ENCODE data around the gene CAPN15.

Gene CAPN15

GRCh38 chr16:516301-516700 lies 11.2 kb upstream of the CAPN15 start:
- Mint-ChIP-seq H3K4me3 (no peak overlapping the region), H3K9me3 (no peaks in the 10 kb centered on the region), H3K27ac (no peak overlapping the region), H3K36me3 (ENCODE audit: low read depth) (peaks cover 2% of the 10 kb centered on the region), H3K27me3 (ENCODE audit: low read depth) (no peaks in the 10 kb centered on the region), H3K4me1 (ENCODE audit: low read depth) (no peaks in the 10 kb centered on the region)

GRCh38 chr16:518858-519257 lies 8.7 kb upstream of the CAPN15 start:
- Mint-ChIP-seq H3K36me3 (ENCODE audit: low read depth) (peaks cover 2% of the 10 kb centered on the region), H3K27ac (no peak overlapping the region), H3K9me3 (no peaks in the 10 kb centered on the region), H3K27me3 (ENCODE audit: low read depth) (no peaks in the 10 kb centered on the region), H3K4me1 (ENCODE audit: low read depth) (no peaks in the 10 kb centered on the region), H3K4me3 (no peak overlapping the region)

- Mint-ChIP-seq H3K27me3 (ENCODE audit: low read depth) (no peaks in the 10 kb centered on the region), H3K4me3 (no peak overlapping the region), H3K4me1 (ENCODE audit: low read depth) (no peaks in the 10 kb centered on the region), H3K27ac (no peak overlapping the region), H3K9me3 (no peaks in the 10 kb centered on the region), H3K36me3 (ENCODE audit: low read depth) (peaks cover 2% of the 10 kb centered on the region)
Measured at GRCh38 chr16:519425-519824, 8.1 kb upstream of the CAPN15 start.

- Mint-ChIP-seq H3K4me1 (ENCODE audit: low read depth) (no peaks in the 10 kb centered on the region), H3K4me3 (no peak overlapping the region), H3K27ac (no peak overlapping the region)
Measured at GRCh38 chr16:519841-520687, 7.4 kb upstream of the CAPN15 start.

GRCh38 chr16:520847-521246 lies 6.7 kb upstream of the CAPN15 start:
- Mint-ChIP-seq H3K9me3 (no peaks in the 10 kb centered on the region), H3K27ac (no peak overlapping the region), H3K36me3 (ENCODE audit: low read depth) (peaks cover 4% of the 10 kb centered on the region), H3K4me1 (ENCODE audit: low read depth) (peaks cover 7% of the 10 kb centered on the region), H3K27me3 (ENCODE audit: low read depth) (no peaks in the 10 kb centered on the region), H3K4me3 (no peak overlapping the region)

More at GRCh38 chr16:519841-520687, 7.4 kb upstream of the CAPN15 start:
- Mint-ChIP-seq H3K36me3 (ENCODE audit: low read depth) (no peaks in the 10 kb centered on the region), H3K27me3 (ENCODE audit: low read depth) (no peaks in the 10 kb centered on the region), H3K9me3 (no peaks in the 10 kb centered on the region)

- Mint-ChIP-seq H3K27me3 (ENCODE audit: low read depth) (no peaks in the 10 kb centered on the region), H3K36me3 (ENCODE audit: low read depth) (peaks cover 4% of the 10 kb centered on the region), H3K9me3 (no peaks in the 10 kb centered on the region)
Measured at GRCh38 chr16:521381-522210, 5.9 kb upstream of the CAPN15 start.

GRCh38 chr16:522320-523096 lies 5.0 kb upstream of the CAPN15 start:
- Mint-ChIP-seq H3K27ac (no peak overlapping the region), H3K36me3 (ENCODE audit: low read depth) (peaks cover 4% of the 10 kb centered on the region), H3K9me3 (no peaks in the 10 kb centered on the region), H3K27me3 (ENCODE audit: low read depth) (no peaks in the 10 kb centered on the region), H3K4me3 (no peak overlapping the region), H3K4me1 (ENCODE audit: low read depth) (peaks cover 10% of the 10 kb centered on the region)

More at GRCh38 chr16:521381-522210, 5.9 kb upstream of the CAPN15 start:
- H3K4me1 Mint-ChIP-seq (ENCODE audit: low read depth) = peaks cover 9% of the 10 kb centered on the region
- no peak overlapping the region for H3K4me3 Mint-ChIP-seq
- H3K27ac Mint-ChIP-seq = no peak overlapping the region

- Mint-ChIP-seq H3K27me3 (ENCODE audit: low read depth) (no peaks in the 10 kb centered on the region), H3K9me3 (no peaks in the 10 kb centered on the region), H3K4me1 (ENCODE audit: low read depth) (peaks cover 10% of the 10 kb centered on the region), H3K27ac (no peak overlapping the region), H3K4me3 (no peak overlapping the region), H3K36me3 (ENCODE audit: low read depth) (peaks cover 4% of the 10 kb centered on the region)
Measured at GRCh38 chr16:523097-523741, 4.3 kb upstream of the CAPN15 start.

GRCh38 chr16:524274-525040 lies 3.1 kb upstream of the CAPN15 start:
- no peak overlapping the region for H3K27ac Mint-ChIP-seq
- peaks cover 20% of the 10 kb centered on the region for H3K4me1 Mint-ChIP-seq (ENCODE audit: low read depth)
- H3K9me3 Mint-ChIP-seq = no peaks in the 10 kb centered on the region
- peaks cover 4% of the 10 kb centered on the region for H3K36me3 Mint-ChIP-seq (ENCODE audit: low read depth)
- no peak overlapping the region for H3K4me3 Mint-ChIP-seq
- H3K27me3 Mint-ChIP-seq (ENCODE audit: low read depth) = no peaks in the 10 kb centered on the region

GRCh38 chr16:525123-525519 lies 2.4 kb upstream of the CAPN15 start:
- Mint-ChIP-seq H3K9me3 (no peaks in the 10 kb centered on the region), H3K36me3 (ENCODE audit: low read depth) (peaks cover 4% of the 10 kb centered on the region), H3K4me1 (ENCODE audit: low read depth) (peaks cover 24% of the 10 kb centered on the region), H3K4me3 (peak overlapping the region; percentile 61), H3K27ac (peak overlapping the region; percentile 96), H3K27me3 (ENCODE audit: low read depth) (no peaks in the 10 kb centered on the region)

GRCh38 chr16:525520-526180 lies 1.9 kb upstream of the CAPN15 start:
- Mint-ChIP-seq H3K9me3 (no peaks in the 10 kb centered on the region), H3K36me3 (ENCODE audit: low read depth) (peaks cover 4% of the 10 kb centered on the region), H3K27ac (peak overlapping the region; percentile 96), H3K27me3 (ENCODE audit: low read depth) (no peaks in the 10 kb centered on the region), H3K4me3 (peak overlapping the region; percentile 61), H3K4me1 (ENCODE audit: low read depth) (peaks cover 26% of the 10 kb centered on the region)

- Mint-ChIP-seq H3K9me3 (no peaks in the 10 kb centered on the region), H3K4me1 (ENCODE audit: low read depth) (peaks cover 26% of the 10 kb centered on the region), H3K36me3 (ENCODE audit: low read depth) (peaks cover 4% of the 10 kb centered on the region), H3K27me3 (ENCODE audit: low read depth) (no peaks in the 10 kb centered on the region), H3K4me3 (peak overlapping the region; percentile 80), H3K27ac (peak overlapping the region; percentile 96)
Measured at GRCh38 chr16:526181-527014, 1.1 kb upstream of the CAPN15 start.

Data from T-helper 1 cell treated with Interleukin-12 subunit alpha and Interleukin-12 subunit beta and Interleukin-4 antibody, amounts not matched to agents 30 μg/mL and 1 μg/mL, for 36 hours (primary cell).